NCI-H446 treated with DMSO at 0.1 percent for 48 hours (cell line): Measurements from ENCODE around the gene THEM4.

Source experiments
- DNase-seq: peaks from one replicate; lab custom pipeline; 2025; lab: John Stamatoyannopoulos, UW

Gene THEM4

GRCh38 chr1:151837197-151837596 lies 72.1 kb downstream of the THEM4 start:
- DNase-seq: no peak

- DNase-seq: no peak
Measured at GRCh38 chr1:151835596-151835995, 73.7 kb downstream of the THEM4 start.

- DNase-seq: no peak
Measured at GRCh38 chr1:151834239-151834638, 75.1 kb downstream of the THEM4 start.

- no peak for DNase-seq
Measured at GRCh38 chr1:151833172-151833900, 76.0 kb downstream of the THEM4 start.

GRCh38 chr1:151832318-151832980 lies 76.9 kb downstream of the THEM4 start:
- peak; percentile 64 for DNase-seq

GRCh38 chr1:151831605-151832004 lies 77.7 kb downstream of the THEM4 start, which contains the start of gene RORC:
RORC (minus strand) TSS chr1:151831802; CDS start chr1:151831764, 38 bp downstream.
- no peak for DNase-seq

- DNase-seq: no peak
Measured at GRCh38 chr1:151831256-151831591, 78.1 kb downstream of the THEM4 start.

- no peak for DNase-seq
Measured at GRCh38 chr1:151830055-151830454, 79.3 kb downstream of the THEM4 start.

GRCh38 chr1:151829352-151830046 lies 79.8 kb downstream of the THEM4 start:
- no peak for DNase-seq

GRCh38 chr1:151828921-151829320 lies 80.4 kb downstream of the THEM4 start:
- no peak for DNase-seq

GRCh38 chr1:151827853-151828252 lies 81.5 kb downstream of the THEM4 start:
- no peak for DNase-seq

- no peak for DNase-seq
Measured at GRCh38 chr1:151825751-151826660, 83.3 kb downstream of the THEM4 start.

GRCh38 chr1:151825204-151825603 lies 84.1 kb downstream of the THEM4 start:
- DNase-seq: no peak
